ENCODE data around the gene CNTNAP5.

GRCh38 chr2:124301915-124302314 is 276.8 kb downstream of the CNTNAP5 start:
- no peak for TF ChIP-seq CTCF (IDR thresholded peaks at IDR 0.05; ENCODE audit: low read depth, low read length)
- TF ChIP-seq EZH2phosphoT487 (IDR thresholded peaks at IDR 0.05; ENCODE audit: low read depth), result no peak
